Spinal cord (tissue), 10 donors: ENCODE measurements around the gene STK10. TPM values are rescaled to one million over a fixed set of nuclear protein-coding genes. Genes with fewer than 3 reads are reported as not detected.
A peak's percentile ranks its signal among the peaks of the same experiment; 100 is the strongest.

Source experiments
- DNase-seq, 6 donors: peaks; one replicate each; pipeline versions ENCODE4 v3.0.0 to v3.0.0-alpha.2; 2013 to 2015; ENCODE audit warnings: low spot score in 6 of 6, low read depth in 4 of 6
- H3K27ac ChIP-seq: one replicate; pipeline ENCODE4 v1.5.1; 2013; ENCODE audit warnings: low read depth, low read length, control low read depth
- H3K27me3 ChIP-seq: one replicate; pipeline ENCODE4 v1.6.1; 2013; ENCODE audit warnings: low read length; ENCODE audit not compliant: control insufficient read depth, insufficient read depth
- H3K36me3 ChIP-seq: one replicate; pipeline ENCODE4 v1.6.1; 2013; ENCODE audit warnings: low read length; ENCODE audit not compliant: control insufficient read depth, insufficient read depth
- H3K4me1 ChIP-seq: one replicate; pipeline ENCODE4 v1.6.1; 2013; ENCODE audit warnings: low read length; ENCODE audit not compliant: control insufficient read depth, insufficient read depth
- H3K4me3 ChIP-seq: one replicate; pipeline ENCODE4 v1.5.1; 2013; ENCODE audit warnings: low read depth, low read length, control low read depth
- H3K9me3 ChIP-seq: one replicate; pipeline ENCODE4 v1.6.1; 2013; ENCODE audit warnings: low read length; ENCODE audit not compliant: control insufficient read depth, insufficient read depth
- WGBS: methylation state at CpG from one replicate; pipeline ENCODE4 v1.1.5; 2013; ENCODE audit warnings: missing lambda C conversion rate; ENCODE audit not compliant: insufficient coverage; 5-methylcytosine and 5-hydroxymethylcytosine counted together
- polyA plus RNA-seq, 2 donors: library from polyadenylated mRNA; unstranded; fragments of 120-200 nt; gene quantifications; one replicate each; pipeline ENCODE4 v1.2.1, GENCODE V29; 2013; ENCODE audit not compliant: insufficient read length in 2 of 2
- total RNA-seq, 2 donors: library from RNA; depleted of rRNA in 1 of 2; stranded (reverse); fragments of 120-200 nt in 1 of 2; fragments of >200 nt in 1 of 2; gene quantifications; one replicate each; pipeline versions ENCODE4 v1.2.3 to v1.2.4, GENCODE V29; 2013 to 2014
- donor health status: healthy.

The STK10 gene
- total and polyA plus RNA-seq, 4 donors: 14.7 to 25.8 (median 16.5) TPM

- H3K27ac ChIP-seq: no peak overlapping the region
- H3K9me3 ChIP-seq: no peaks in the 10 kb centered on the region
- no peak for DNase-seq
- H3K27me3 ChIP-seq: no peaks in the 10 kb centered on the region
- peaks cover 20% of the 10 kb centered on the region for H3K4me1 ChIP-seq
- peaks cover 43% of the 10 kb centered on the region for H3K36me3 ChIP-seq
- 81% methylated on average over 14 of the region's 17 CpGs for WGBS
- no peak overlapping the region for H3K4me3 ChIP-seq
Measured at GRCh38 chr5:172104801-172105701, 83.0 kb downstream of the STK10 start.

DNA sequence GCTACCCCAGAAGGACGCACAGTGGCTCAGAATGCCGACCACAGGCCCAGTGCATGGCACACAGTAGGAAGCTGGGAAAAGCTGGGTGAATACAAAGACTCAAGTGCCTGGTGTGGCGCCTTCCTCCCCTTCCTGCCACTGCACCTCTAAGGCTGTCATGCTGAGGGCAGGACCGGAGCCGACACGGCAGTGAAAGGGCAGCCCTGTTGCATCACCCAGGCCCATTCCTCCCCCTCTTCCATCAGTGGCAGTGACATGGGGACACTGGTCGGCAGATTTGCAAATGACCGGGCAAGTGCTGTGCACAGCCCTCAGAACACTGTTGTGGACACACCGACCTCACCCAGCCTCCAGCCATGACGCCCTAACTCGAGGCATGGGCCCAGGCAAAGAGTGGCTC, 84.0 kb downstream of the STK10 start:
- Histone ChIP-seq H3K27me3 (no peaks in the 10 kb centered on the region), H3K36me3 (peaks cover 43% of the 10 kb centered on the region), H3K4me1 (peaks cover 16% of the 10 kb centered on the region), H3K27ac (no peak overlapping the region), H3K4me3 (no peak overlapping the region), H3K9me3 (no peaks in the 10 kb centered on the region)
- no peak for DNase-seq
- 71% methylated on average over 9 of the region's 11 CpGs for WGBS

DNA sequence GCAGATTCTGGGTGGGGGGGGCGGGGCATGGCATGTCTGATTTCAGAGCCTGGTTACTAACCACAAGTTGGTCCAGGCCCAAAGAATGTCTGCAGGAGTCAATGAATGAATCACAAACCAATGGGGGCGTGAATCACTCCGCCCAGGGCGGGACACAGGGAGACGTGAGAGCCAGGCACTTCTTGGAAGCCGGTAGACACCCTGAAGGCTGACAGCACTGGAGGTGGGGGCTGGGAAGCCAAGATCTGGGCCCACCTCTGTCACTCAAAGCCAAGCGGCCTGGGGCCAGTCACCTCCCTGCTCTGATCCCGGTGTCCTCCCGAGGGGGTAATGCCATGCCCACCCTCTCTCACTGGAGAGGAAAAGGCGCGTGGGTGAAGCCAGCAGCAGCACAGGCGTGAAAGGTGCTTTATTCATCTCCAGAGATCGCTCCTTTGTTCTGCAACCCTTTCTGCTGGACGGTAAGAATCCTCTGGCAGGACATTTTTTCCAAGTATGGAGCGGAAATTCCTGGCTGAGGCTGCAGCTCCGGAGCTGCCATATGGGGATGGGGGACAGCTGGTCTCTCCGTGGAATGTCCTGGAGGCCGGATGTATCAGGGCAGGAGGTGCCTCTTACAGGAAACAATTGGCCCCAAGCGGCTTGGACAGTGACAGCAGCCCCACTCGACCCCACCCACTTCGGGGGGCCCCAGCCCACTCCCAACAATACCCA, 85.0 kb downstream of the STK10 start:
- no peak overlapping the region for H3K4me3 ChIP-seq
- H3K4me1 ChIP-seq: peaks cover 16% of the 10 kb centered on the region
- H3K27me3 ChIP-seq: no peaks in the 10 kb centered on the region
- no peak overlapping the region for H3K27ac ChIP-seq
- no peaks in the 10 kb centered on the region for H3K9me3 ChIP-seq
- WGBS: 38% methylated on average over 16 of the region's 21 CpGs
- H3K36me3 ChIP-seq: peaks cover 43% of the 10 kb centered on the region
- DNase-seq: peak in 1 of 6 donors; percentile 24

- no peaks in the 10 kb centered on the region for H3K9me3 ChIP-seq
- WGBS: 92% methylated on average over 20 of the region's 22 CpGs
- H3K27me3 ChIP-seq: no peaks in the 10 kb centered on the region
- H3K4me3 ChIP-seq: no peak overlapping the region
- DNase-seq: no peak
- H3K36me3 ChIP-seq: peaks cover 44% of the 10 kb centered on the region
- H3K4me1 ChIP-seq: peaks cover 16% of the 10 kb centered on the region
- H3K27ac ChIP-seq: no peak overlapping the region
Measured at GRCh38 chr5:172102218-172102870, 85.7 kb downstream of the STK10 start.

DNA sequence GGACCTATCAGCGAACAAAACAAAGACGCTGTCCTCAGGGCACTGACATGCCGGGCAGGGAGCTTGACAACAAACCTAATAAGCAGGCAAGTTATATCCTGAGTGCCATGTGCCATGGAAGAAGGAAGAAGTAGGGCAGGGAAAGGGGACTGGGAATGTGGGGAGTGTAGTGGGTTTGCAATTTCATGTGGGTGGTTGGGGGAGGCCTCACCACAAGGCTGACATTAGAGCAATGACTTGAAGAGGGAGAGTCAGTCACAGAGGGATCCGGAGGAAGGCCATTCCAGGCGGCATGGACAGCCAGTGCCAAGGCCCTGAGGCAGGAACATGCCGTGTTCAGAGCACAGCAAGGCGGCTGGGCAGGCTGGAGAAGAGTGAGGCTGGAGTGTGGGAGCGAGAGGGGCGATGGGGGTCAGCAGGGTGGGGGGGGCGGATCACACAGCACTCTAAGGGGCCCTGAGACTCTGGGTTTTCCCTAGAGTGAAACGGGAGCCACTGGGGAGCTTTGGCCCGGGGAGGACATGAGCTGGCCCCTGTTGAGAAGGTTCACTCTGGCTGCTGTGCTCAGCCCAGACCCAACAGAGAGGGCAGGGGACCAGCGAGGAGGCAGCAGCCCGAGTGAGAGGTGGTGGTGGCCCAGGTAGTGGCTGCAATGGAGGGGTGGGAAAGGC, 86.3 kb downstream of the STK10 start:
- peaks cover 15% of the 10 kb centered on the region for H3K4me1 ChIP-seq
- DNase-seq: no peak
- 94% methylated on average over 14 of the region's 14 CpGs for WGBS
- H3K36me3 ChIP-seq: peaks cover 46% of the 10 kb centered on the region
- no peak overlapping the region for H3K4me3 ChIP-seq
- H3K27ac ChIP-seq: no peak overlapping the region
- H3K9me3 ChIP-seq: no peaks in the 10 kb centered on the region
- H3K27me3 ChIP-seq: no peaks in the 10 kb centered on the region

GRCh38 chr5:172098883-172099282, 89.1 kb downstream of the STK10 start:
- H3K4me1 ChIP-seq: peaks cover 10% of the 10 kb centered on the region
- no peaks in the 10 kb centered on the region for H3K9me3 ChIP-seq
- no peaks in the 10 kb centered on the region for H3K27me3 ChIP-seq
- H3K36me3 ChIP-seq: peaks cover 41% of the 10 kb centered on the region
- no peak overlapping the region for H3K27ac ChIP-seq
- no peak overlapping the region for H3K4me3 ChIP-seq
- WGBS: 89% methylated on average over 4 of the region's 4 CpGs
- no peak for DNase-seq

GRCh38 chr5:172098046-172098445, 90.0 kb downstream of the STK10 start:
- H3K27me3 ChIP-seq: no peaks in the 10 kb centered on the region
- H3K4me3 ChIP-seq: no peak overlapping the region
- peaks cover 5% of the 10 kb centered on the region for H3K4me1 ChIP-seq
- H3K27ac ChIP-seq: no peak overlapping the region
- no peak for DNase-seq
- WGBS: 83% methylated on average over 4 of the region's 6 CpGs
- H3K9me3 ChIP-seq: no peaks in the 10 kb centered on the region
- H3K36me3 ChIP-seq: peaks cover 42% of the 10 kb centered on the region

DNA sequence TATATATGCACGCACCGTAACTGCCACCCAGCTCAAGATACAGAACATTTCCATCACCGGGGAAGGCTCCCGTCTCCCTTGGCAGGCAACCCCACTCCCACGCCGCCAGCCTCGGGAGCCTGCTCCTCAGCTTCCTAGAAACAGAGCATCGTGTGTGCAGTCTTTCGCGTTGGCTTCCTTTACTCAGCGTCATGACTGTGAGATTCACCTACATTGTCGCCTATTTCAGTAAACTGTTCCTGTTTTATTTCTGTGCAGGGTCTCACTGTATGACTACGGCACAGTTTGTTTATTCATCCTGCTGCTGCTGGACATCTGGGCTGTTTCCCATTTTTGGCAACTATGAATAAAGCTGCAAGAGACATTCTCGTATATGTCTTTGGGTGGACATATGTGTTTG, 90.7 kb downstream of the STK10 start:
- Histone ChIP-seq H3K4me3 (no peak overlapping the region), H3K36me3 (peaks cover 41% of the 10 kb centered on the region), H3K27me3 (no peaks in the 10 kb centered on the region), H3K4me1 (peaks cover 2% of the 10 kb centered on the region), H3K9me3 (no peaks in the 10 kb centered on the region), H3K27ac (no peak overlapping the region)
- DNase-seq: peak in 1 of 6 donors; percentile 90
- 76% methylated on average over 11 of the region's 14 CpGs for WGBS

GRCh38 chr5:172096207-172096940, 91.7 kb downstream of the STK10 start:
- H3K9me3 ChIP-seq: no peaks in the 10 kb centered on the region
- H3K27me3 ChIP-seq: no peaks in the 10 kb centered on the region
- DNase-seq: no peak
- H3K27ac ChIP-seq: no peak overlapping the region
- H3K36me3 ChIP-seq: peaks cover 40% of the 10 kb centered on the region
- H3K4me3 ChIP-seq: no peak overlapping the region
- 74% methylated on average over 13 of the region's 21 CpGs for WGBS
- peaks cover 2% of the 10 kb centered on the region for H3K4me1 ChIP-seq
